ENCODE measurements around the gene SCEL. TPM values are rescaled to one million over a fixed set of nuclear protein-coding genes. Genes with fewer than 3 reads are reported as not detected.

The SCEL gene
- total RNA-seq, 1 donor from 2014 or later: not detected

- Histone ChIP-seq H3K4me1 (no peaks in the 10 kb centered on the region), H4K20me1 (ENCODE audit: low read depth) (no peaks in the 10 kb centered on the region), H2AFZ (replicated peaks) (no peak overlapping the region), H3F3A (ENCODE audit: low read depth) (no peaks in the 10 kb centered on the region), H3K27me3 (no peaks in the 10 kb centered on the region), H3K4me2 (no peak overlapping the region), H3K9ac (no peak overlapping the region), H3K36me3 (no peaks in the 10 kb centered on the region), H3K79me2 (ENCODE audit: low read depth) (no peaks in the 10 kb centered on the region), H3K9me3 (ENCODE audit: low read depth) (no peaks in the 10 kb centered on the region), H3K4me3 (no peak overlapping the region), H3K27ac (no peak overlapping the region)
- Mint-ChIP-seq H3K4me1 (no peaks in the 10 kb centered on the region), H3K9me3 (no peaks in the 10 kb centered on the region), H3K27ac (no peak overlapping the region), H3K36me3 (no peaks in the 10 kb centered on the region), H3K27me3 (ENCODE audit: insufficient read depth, low read depth) (no peaks in the 10 kb centered on the region), H3K4me3 (no peak overlapping the region)
- DNase-seq (ENCODE audit: low spot score): no peak
- TF ChIP-seq CTCF (IDR thresholded peaks at IDR 0.05): no peak
- no peak for TF ChIP-seq EZH2phosphoT487 (IDR thresholded peaks at IDR 0.05)
- no peak for TF ChIP-seq EZH2 (IDR thresholded peaks at IDR 0.05)
Measured at GRCh38 chr13:77600701-77601100, 65.2 kb downstream of the SCEL start.

- Histone ChIP-seq H3K27ac (no peak overlapping the region), H3K4me1 (no peaks in the 10 kb centered on the region), H3K27me3 (no peaks in the 10 kb centered on the region), H3K4me2 (no peak overlapping the region), H3K9me3 (ENCODE audit: low read depth) (no peaks in the 10 kb centered on the region), H3F3A (ENCODE audit: low read depth) (no peaks in the 10 kb centered on the region), H3K9ac (no peak overlapping the region), H3K79me2 (ENCODE audit: low read depth) (no peaks in the 10 kb centered on the region), H3K4me3 (no peak overlapping the region), H2AFZ (replicated peaks) (peak overlapping the region; percentile 28), H3K36me3 (no peaks in the 10 kb centered on the region), H4K20me1 (ENCODE audit: low read depth) (no peaks in the 10 kb centered on the region)
- no peak for DNase-seq (ENCODE audit: low spot score)
- no peaks in the 10 kb centered on the region for H3K9me3 Mint-ChIP-seq
- H3K27ac Mint-ChIP-seq: no peak overlapping the region
- H3K4me3 Mint-ChIP-seq: no peak overlapping the region
- no peaks in the 10 kb centered on the region for H3K27me3 Mint-ChIP-seq (ENCODE audit: insufficient read depth, low read depth)
- peaks cover 4% of the 10 kb centered on the region for H3K4me1 Mint-ChIP-seq
- no peaks in the 10 kb centered on the region for H3K36me3 Mint-ChIP-seq
- TF ChIP-seq EZH2phosphoT487 (IDR thresholded peaks at IDR 0.05) (no peak), EZH2 (IDR thresholded peaks at IDR 0.05) (no peak), CTCF (IDR thresholded peaks at IDR 0.05) (no peak)
Measured at GRCh38 chr13:77611068-77611467, 75.6 kb downstream of the SCEL start.

- no peak for DNase-seq (ENCODE audit: low spot score)
- no peaks in the 10 kb centered on the region for H3K36me3 Mint-ChIP-seq
- Histone ChIP-seq H3K27ac (peak overlapping the region; percentile 9), H3F3A (ENCODE audit: low read depth) (no peaks in the 10 kb centered on the region), H3K36me3 (no peaks in the 10 kb centered on the region), H3K4me1 (peaks cover 4% of the 10 kb centered on the region), H3K9me3 (ENCODE audit: low read depth) (no peaks in the 10 kb centered on the region), H3K4me3 (no peak overlapping the region), H2AFZ (replicated peaks) (no peak overlapping the region), H3K9ac (no peak overlapping the region), H3K4me2 (no peak overlapping the region), H4K20me1 (ENCODE audit: low read depth) (no peaks in the 10 kb centered on the region), H3K79me2 (ENCODE audit: low read depth) (no peaks in the 10 kb centered on the region), H3K27me3 (no peaks in the 10 kb centered on the region)
- no peaks in the 10 kb centered on the region for H3K27me3 Mint-ChIP-seq (ENCODE audit: insufficient read depth, low read depth)
- H3K4me1 Mint-ChIP-seq: peaks cover 24% of the 10 kb centered on the region
- H3K9me3 Mint-ChIP-seq: no peaks in the 10 kb centered on the region
- H3K4me3 Mint-ChIP-seq: no peak overlapping the region
- no peak for TF ChIP-seq CTCF (IDR thresholded peaks at IDR 0.05)
- no peak for TF ChIP-seq EZH2phosphoT487 (IDR thresholded peaks at IDR 0.05)
- no peak for TF ChIP-seq EZH2 (IDR thresholded peaks at IDR 0.05)
- no peak overlapping the region for H3K27ac Mint-ChIP-seq
Measured at GRCh38 chr13:77616027-77616426, 80.5 kb downstream of the SCEL start.

Measured in neural progenitor cell (in vitro differentiated cells).